Measurements from ENCODE around the gene ZFYVE1.

- TF ChIP-seq POLR2A (IDR thresholded peaks at IDR 0.05) (no peak), CTCF (IDR thresholded peaks at IDR 0.05) (no peak)
Measured at GRCh38 chr14:73047808-73048207, 20.9 kb upstream of the ZFYVE1 start.
